K562 (cell line): ENCODE data around the gene SVOP. TPM values are rescaled to one million over a fixed set of nuclear protein-coding genes. Genes with fewer than 3 reads are reported as not detected.

Experiments
- CCNT2 ChIP-seq: IDR thresholded peaks from 2 replicates; pipeline ENCODE4 v1.6.1; 2011; ENCODE audit warnings: borderline replicate concordance, low read depth, mild to moderate bottlenecking, moderate library complexity, mixed read lengths, low read length; ENCODE audit not compliant: insufficient read length; ENCODE audit errors: extremely low read depth
- CTBP1 ChIP-seq: fragments of 450-650 bp; IDR thresholded peaks from 2 replicates; pipeline ENCODE4 v1.6.1; 2016; ENCODE audit warnings: borderline replicate concordance
- E2F1 ChIP-seq: sonication (generic); formaldehyde crosslinking; IDR thresholded peaks from 2 replicates; pipeline ENCODE4 v1.8.1; 2023; ENCODE audit warnings: mild to moderate bottlenecking, missing genetic modification reagents, moderate library complexity
- FOXP1 ChIP-seq: sonication (generic); formaldehyde crosslinking; IDR thresholded peaks from 2 replicates; pipeline ENCODE4 v1.8.0; 2022; ENCODE audit warnings: mild to moderate bottlenecking, missing genetic modification reagents
- GTF2F1 ChIP-seq: IDR thresholded peaks from 2 replicates; pipeline ENCODE4 v1.6.1; 2011; ENCODE audit warnings: low read depth, low read length, improper control_type of control experiment
- HES1 ChIP-seq: fragments of 450-650 bp; IDR thresholded peaks from 2 replicates; pipeline ENCODE4 v1.6.1; 2016; ENCODE audit warnings: low read depth, mild to moderate bottlenecking, moderate library complexity
- HMG20A ChIP-seq: fragments of 450-650 bp; formaldehyde crosslinking; conservative IDR thresholded peaks from 2 replicates; pipeline ENCODE4 v1.4.0; 2020; ENCODE audit warnings: mild to moderate bottlenecking, mixed read lengths
- IFI16 ChIP-seq: fragments of 250-450 bp; sonication (Bioruptor Pico); IDR thresholded peaks from 2 replicates; pipeline ENCODE4 v2.1.2; 2022; ENCODE audit warnings: mild to moderate bottlenecking, inconsistent platforms
- MAZ ChIP-seq, 2 experiments: fragments of 450-650 bp in 1 of 2; sonication (generic) in 1 of 2; formaldehyde crosslinking; IDR thresholded peaks in 1 of 2; conservative IDR thresholded peaks in 1 of 2; 2 replicates each; pipeline versions ENCODE4 v1.4.0 to v1.5.0; 2020; ENCODE audit warnings: mild to moderate bottlenecking in 1 of 2, missing genetic modification reagents in 1 of 2
- NCOA4 ChIP-seq: fragments of 450-650 bp; IDR thresholded peaks from 2 replicates; pipeline ENCODE4 v1.6.1; 2018; ENCODE audit warnings: mild to moderate bottlenecking; ENCODE audit not compliant: partially characterized antibody
- NELFE ChIP-seq: IDR thresholded peaks from 2 replicates; pipeline ENCODE4 v1.6.1; 2011; ENCODE audit warnings: mild to moderate bottlenecking; ENCODE audit not compliant: insufficient read depth, insufficient read length
- NFE2L1 ChIP-seq: fragments of 450-650 bp; IDR thresholded peaks from 2 replicates; pipeline ENCODE4 v1.6.1; 2016; ENCODE audit warnings: missing genetic modification characterization, low read depth, mild to moderate bottlenecking, missing compliant biosample characterization, moderate library complexity, borderline replicate concordance
- NFIC ChIP-seq: fragments of 450-650 bp; IDR thresholded peaks from 2 replicates; pipeline ENCODE4 v1.6.1; 2017; ENCODE audit warnings: mild to moderate bottlenecking, inconsistent platforms
- PRPF4 ChIP-seq: fragments of 200-400 bp; formaldehyde crosslinking; IDR thresholded peaks from one replicate; pipeline ENCODE4 v1.6.1; 2017; ENCODE audit warnings: low read length, low read depth, mild to moderate bottlenecking; ENCODE audit not compliant: insufficient read depth, poor library complexity, severe bottlenecking
- RCOR1 ChIP-seq, 2 experiments: IDR thresholded peaks; 2 replicates each; pipeline ENCODE4 v1.6.1; 2012; ENCODE audit warnings: low read depth in 2 of 2, low read length in 2 of 2, borderline replicate concordance in 1 of 2, improper control_type of control experiment in 1 of 2
- SIX5 ChIP-seq, 2 experiments: IDR thresholded peaks; 2 replicates each; pipeline ENCODE4 v1.6.1; 2011; ENCODE audit warnings: low read length in 2 of 2, borderline replicate concordance in 1 of 2, low read depth in 1 of 2, mild to moderate bottlenecking in 1 of 2, moderate library complexity in 1 of 2; ENCODE audit not compliant: insufficient read depth in 1 of 2
- SMARCC2 ChIP-seq: fragments of 450-650 bp; IDR thresholded peaks from 2 replicates; pipeline ENCODE4 v1.6.1; 2017; ENCODE audit warnings: antibody characterized with exemption, moderate library complexity, mild to moderate bottlenecking, low read depth
- THRAP3 ChIP-seq: fragments of 450-650 bp; IDR thresholded peaks from 2 replicates; pipeline ENCODE4 v1.6.1; 2016; ENCODE audit warnings: mild to moderate bottlenecking, inconsistent platforms, borderline replicate concordance
- ZKSCAN1 ChIP-seq: fragments of 150-350 bp; IDR thresholded peaks from 2 replicates; pipeline ENCODE4 v1.6.1; 2016; ENCODE audit warnings: low read depth, low read length
- ZNF589 ChIP-seq: fragments of 200-800 bp; sonication (Bioruptor generic); IDR thresholded peaks from 2 replicates; pipeline ENCODE4 v1.6.1; 2016; ENCODE audit warnings: low read depth, missing genetic modification characterization, missing compliant biosample characterization
- polyA plus RNA-seq, 8 experiments: library from polyadenylated mRNA; depleted of rRNA in 4 of 8; stranded (reverse) in 5 of 8; unstranded in 3 of 8; fragments of >200 nt; fragmentation: Nextera tagmentation in 2 of 8; fragmentation: Illumina TruSeq in 1 of 8; extraction: Ambion mirVana in 2 of 8; extraction: Trizol in 1 of 8; gene quantifications; 2 replicates each; pipeline versions ENCODE4 v1.2.1 to v1.2.3, GENCODE V29; 2011 to 2014; ENCODE audit warnings: inconsistent platforms in 1 of 8, missing spikeins in 1 of 8
- total RNA-seq, 7 experiments: library from RNA; depleted of rRNA in 6 of 7; stranded (reverse); fragments of >200 nt in 6 of 7; fragmentation: Illumina TruSeq in 2 of 7; extraction: Trizol in 2 of 7; gene quantifications; 2 replicates each; pipeline versions ENCODE4 v1.2.1 to v1.2.3, GENCODE V29; 2011 to 2021; ENCODE audit warnings: low replicate concordance in 1 of 7

The SVOP gene
- total and polyA plus RNA-seq, 9 of the 15 experiments (the other 6 are each of a cell fraction or from before 2014, with no cell fraction given) = 0.01 to 0.09 (median 0.06) TPM; not detected in 1

- no peak for TF ChIP-seq ZNF589
- TF ChIP-seq MAZ (CRISPR knock-in tag; conservative IDR thresholded peaks at IDR 0.05 in 1 of 2, IDR thresholded peaks at IDR 0.05 in 1 of 2) = no peak
- no peak for TF ChIP-seq CCNT2
- no peak for TF ChIP-seq PRPF4
- TF ChIP-seq THRAP3 = no peak
- no peak for TF ChIP-seq HMG20A (CRISPR knock-in tag)
- TF ChIP-seq NELFE = no peak
- no peak for TF ChIP-seq NFIC
- no peak for TF ChIP-seq RCOR1 (IDR thresholded peaks at IDR 0.05; ENCODE audit: borderline replicate concordance in 1 of 2, low read depth in 2 of 2, low read length in 2 of 2)
- no peak for TF ChIP-seq ZKSCAN1
- no peak for TF ChIP-seq NCOA4
- TF ChIP-seq HES1 = no peak
- TF ChIP-seq SIX5 (IDR thresholded peaks at IDR 0.05; ENCODE audit: borderline replicate concordance in 1 of 2, insufficient read depth in 1 of 2, low read depth in 1 of 2, low read length in 2 of 2) = no peak
- TF ChIP-seq IFI16 (CRISPR knock-in tag) = no peak
- TF ChIP-seq FOXP1 (CRISPR knock-in tag) = no peak
- no peak for TF ChIP-seq E2F1 (CRISPR knock-in tag)
- TF ChIP-seq SMARCC2 = no peak
- no peak for TF ChIP-seq GTF2F1
- no peak for TF ChIP-seq CTBP1
- no peak for TF ChIP-seq NFE2L1 (tag)
These were observed 39.0 kb downstream of the SVOP start (continued) for GRCh38 chr12:108981835-108982234.
